Measurements from ENCODE around the gene ZW10. TPM values are rescaled to one million over a fixed set of nuclear protein-coding genes. Genes with fewer than 3 reads are reported as not detected.

Gene ZW10
- polyA plus RNA-seq, 3 donors = 3.3 to 13.1 (median 10.2) TPM

- Mint-ChIP-seq H3K27ac (no peak overlapping the region), H3K27me3 (ENCODE audit: low read depth in 3 of 3) (peaks cover 15 to 18% (median 15%) of the 10 kb centered on the region in 3 donors), H3K4me3 (peak overlapping the region in 1 of 2 donors; percentile 23), H3K4me1 (peaks cover 2% of the 10 kb centered on the region), H3K9me3 (no peaks in the 10 kb centered on the region), H3K36me3 (no peaks in the 10 kb centered on the region)
- no peak overlapping the region for H3K9ac ChIP-seq (ENCODE audit: insufficient read depth, low read length, poor library complexity, severe bottlenecking)
- no peak for DNase-seq
- H3K4me1 ChIP-seq (ENCODE audit: control insufficient read depth in 1 of 2, insufficient read depth in 2 of 2, low read length in 2 of 2) = no peaks in the 10 kb centered on the region
- WGBS (ENCODE audit: insufficient coverage) = 100% methylated on average over 1 of the region's 1 CpG
- H3K27me3 ChIP-seq (ENCODE audit: control insufficient read depth in 2 of 2, insufficient read depth in 2 of 2, low read length in 2 of 2) = peaks cover 0 to 7% of the 10 kb centered on the region in 2 donors
- H3K36me3 ChIP-seq (replicated peaks in 1 of 2; ENCODE audit: control insufficient read depth in 1 of 2, insufficient read depth in 2 of 2, low read length in 2 of 2) = no peaks in the 10 kb centered on the region
- no peaks in the 10 kb centered on the region for H3K79me2 ChIP-seq (ENCODE audit: insufficient read depth, low read length)
- no peak overlapping the region for H3K27ac ChIP-seq (ENCODE audit: low read depth in 1 of 2, low read length in 2 of 2)
- TF ChIP-seq CTCF (IDR thresholded peaks at IDR 0.05) = no peak
- intact Hi-C loops (cut with micrococcal nuclease) = no loop called here
- H4K20me1 ChIP-seq (ENCODE audit: insufficient read depth, low read length) = no peaks in the 10 kb centered on the region
- H3K4me2 ChIP-seq (replicated peaks; ENCODE audit: extremely low read depth, low read length, poor library complexity, severe bottlenecking) = no peak overlapping the region
- H2AFZ ChIP-seq (ENCODE audit: insufficient read depth, low read depth, low read length, poor library complexity, severe bottlenecking) = no peak overlapping the region
- H3K4me3 ChIP-seq (replicated peaks in 1 of 3; ENCODE audit: low read depth in 2 of 3, low read length in 3 of 3) = no peak overlapping the region
- H3K9me3 ChIP-seq (replicated peaks in 1 of 2; ENCODE audit: control insufficient read depth in 1 of 2, insufficient read depth in 1 of 2, low read length in 2 of 2) = no peaks in the 10 kb centered on the region
Measured at GRCh38 chr11:113782134-113782533, 8.6 kb upstream of the ZW10 start.

GRCh38 chr11:113781682-113782081 lies 8.2 kb upstream of the ZW10 start:
- WGBS (ENCODE audit: insufficient coverage) = 92% methylated on average over 3 of the region's 5 CpGs
- no peaks in the 10 kb centered on the region for H3K9me3 Mint-ChIP-seq
- H3K27me3 Mint-ChIP-seq (ENCODE audit: low read depth in 3 of 3) = peaks cover 12 to 18% (median 15%) of the 10 kb centered on the region in 3 donors

More at GRCh38 chr11:113781682-113782081, 8.2 kb upstream of the ZW10 start:
- Mint-ChIP-seq H3K4me3 (peak overlapping the region in 1 of 2 donors; percentile 23), H3K36me3 (no peaks in the 10 kb centered on the region), H3K27ac (no peak overlapping the region), H3K4me1 (peaks cover 2% of the 10 kb centered on the region)
- H3K36me3 ChIP-seq (replicated peaks in 1 of 2; ENCODE audit: control insufficient read depth in 1 of 2, insufficient read depth in 2 of 2, low read length in 2 of 2) = no peaks in the 10 kb centered on the region
- H3K4me1 ChIP-seq (ENCODE audit: control insufficient read depth in 1 of 2, insufficient read depth in 2 of 2, low read length in 2 of 2) = no peaks in the 10 kb centered on the region
- H3K4me3 ChIP-seq (replicated peaks in 1 of 3; ENCODE audit: low read depth in 2 of 3, low read length in 3 of 3) = no peak overlapping the region
- no peaks in the 10 kb centered on the region for H3K9me3 ChIP-seq (replicated peaks in 1 of 2; ENCODE audit: control insufficient read depth in 1 of 2, insufficient read depth in 1 of 2, low read length in 2 of 2)
- H3K9ac ChIP-seq (ENCODE audit: insufficient read depth, low read length, poor library complexity, severe bottlenecking) = no peak overlapping the region
- H3K4me2 ChIP-seq (replicated peaks; ENCODE audit: extremely low read depth, low read length, poor library complexity, severe bottlenecking) = no peak overlapping the region
- peaks cover 0 to 7% of the 10 kb centered on the region in 2 donors for H3K27me3 ChIP-seq (ENCODE audit: control insufficient read depth in 2 of 2, insufficient read depth in 2 of 2, low read length in 2 of 2)
- H2AFZ ChIP-seq (ENCODE audit: insufficient read depth, low read depth, low read length, poor library complexity, severe bottlenecking) = no peak overlapping the region
- no peak overlapping the region for H3K27ac ChIP-seq (ENCODE audit: low read depth in 1 of 2, low read length in 2 of 2)
- intact Hi-C loops (cut with micrococcal nuclease) = no loop called here
- no peak for TF ChIP-seq CTCF (IDR thresholded peaks at IDR 0.05)
- no peak for DNase-seq
- H4K20me1 ChIP-seq (ENCODE audit: insufficient read depth, low read length) = no peaks in the 10 kb centered on the region
- H3K79me2 ChIP-seq (ENCODE audit: insufficient read depth, low read length) = no peaks in the 10 kb centered on the region

All from CD14-positive monocyte (primary cell).